Measurements from ENCODE around the gene RDX.

The RDX gene

GRCh38 chr11:110168033-110168803 lies 128.2 kb downstream of the RDX start:
- no peak for DNase-seq (ENCODE audit: low spot score)
- in situ Hi-C loops (cut with MboI; ENCODE audit: low pct_unique_long_range_greater_than_20kb, low sequenced_read_pairs, unreplicated experiment) = no loop called here

DNA sequence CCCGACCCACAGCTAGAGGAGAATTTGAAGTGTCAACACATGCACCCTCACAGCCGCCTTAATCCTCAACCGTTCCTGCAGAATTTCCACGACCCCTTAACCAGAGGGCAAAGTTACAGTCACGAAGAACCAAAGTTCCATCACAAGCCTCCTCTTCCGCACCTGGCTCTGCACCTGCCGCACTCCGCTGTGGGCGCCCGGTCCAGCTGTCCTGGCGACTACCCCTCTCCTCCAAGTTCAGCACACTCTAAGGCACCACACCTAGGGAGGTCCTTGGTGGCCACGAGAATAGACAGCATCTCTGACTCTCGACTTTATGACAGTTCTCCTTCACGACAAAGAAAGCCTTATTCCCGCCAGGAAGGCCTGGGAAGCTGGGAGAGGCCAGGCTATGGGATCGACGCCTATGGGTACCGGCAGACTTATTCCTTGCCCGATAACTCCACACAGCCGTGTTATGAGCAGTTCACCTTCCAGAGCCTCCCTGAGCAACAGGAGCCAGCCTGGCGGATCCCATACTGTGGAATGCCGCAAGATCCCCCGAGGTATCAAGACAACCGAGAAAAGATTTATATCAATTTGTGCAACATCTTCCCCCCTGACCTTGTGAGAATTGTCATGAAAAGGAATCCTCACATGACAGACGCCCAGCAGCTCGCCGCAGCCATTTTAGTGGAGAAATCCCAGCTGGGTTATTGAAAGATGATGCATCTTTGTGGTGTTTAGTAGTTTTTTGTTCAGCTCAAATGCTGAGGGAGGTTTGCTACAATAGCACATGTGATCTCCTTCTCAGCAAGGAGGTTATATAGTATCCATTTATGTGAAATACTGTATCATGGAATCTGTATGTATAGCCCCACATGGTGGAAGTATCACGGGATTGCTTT lies 131.1 kb downstream of the RDX start:
- no peak for DNase-seq (ENCODE audit: low spot score)
- TF ChIP-seq, protein P1, sequence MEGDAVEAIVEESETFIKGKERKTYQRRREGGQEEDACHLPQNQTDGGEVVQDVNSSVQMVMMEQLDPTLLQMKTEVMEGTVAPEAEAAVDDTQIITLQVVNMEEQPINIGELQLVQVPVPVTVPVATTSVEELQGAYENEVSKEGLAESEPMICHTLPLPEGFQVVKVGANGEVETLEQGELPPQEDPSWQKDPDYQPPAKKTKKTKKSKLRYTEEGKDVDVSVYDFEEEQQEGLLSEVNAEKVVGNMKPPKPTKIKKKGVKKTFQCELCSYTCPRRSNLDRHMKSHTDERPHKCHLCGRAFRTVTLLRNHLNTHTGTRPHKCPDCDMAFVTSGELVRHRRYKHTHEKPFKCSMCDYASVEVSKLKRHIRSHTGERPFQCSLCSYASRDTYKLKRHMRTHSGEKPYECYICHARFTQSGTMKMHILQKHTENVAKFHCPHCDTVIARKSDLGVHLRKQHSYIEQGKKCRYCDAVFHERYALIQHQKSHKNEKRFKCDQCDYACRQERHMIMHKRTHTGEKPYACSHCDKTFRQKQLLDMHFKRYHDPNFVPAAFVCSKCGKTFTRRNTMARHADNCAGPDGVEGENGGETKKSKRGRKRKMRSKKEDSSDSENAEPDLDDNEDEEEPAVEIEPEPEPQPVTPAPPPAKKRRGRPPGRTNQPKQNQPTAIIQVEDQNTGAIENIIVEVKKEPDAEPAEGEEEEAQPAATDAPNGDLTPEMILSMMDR (IDR thresholded peaks at IDR 0.05; ENCODE audit: extremely low read depth, insufficient read depth, missing control alignments) = no peak
- in situ Hi-C loops (cut with MboI; ENCODE audit: low pct_unique_long_range_greater_than_20kb, low sequenced_read_pairs, unreplicated experiment) = no loop called here

More at GRCh38 chr11:110168033-110168803, 128.2 kb downstream of the RDX start:
- TF ChIP-seq, protein P1 (IDR thresholded peaks at IDR 0.05; ENCODE audit: extremely low read depth, insufficient read depth, missing control alignments) = no peak

DNA sequence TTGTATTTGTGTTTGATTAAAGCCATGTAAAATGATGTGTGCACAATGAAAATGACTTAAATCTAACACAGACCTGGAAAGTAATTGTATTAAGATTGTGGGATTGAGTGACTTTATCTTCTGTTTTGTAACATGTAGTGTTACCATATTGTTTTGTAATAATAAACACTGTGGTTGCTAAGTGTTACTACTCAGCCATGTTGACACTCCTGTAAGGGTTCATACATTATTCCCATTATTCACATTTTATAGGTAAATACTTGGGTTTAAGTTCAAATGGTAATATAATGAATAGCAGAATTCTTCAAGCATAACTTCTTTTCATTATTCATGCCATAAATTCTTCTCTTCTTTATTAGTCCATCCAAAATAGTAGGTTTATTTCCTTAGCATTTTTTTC lies 134.2 kb downstream of the RDX start:
- TF ChIP-seq, protein P1 (IDR thresholded peaks at IDR 0.05; ENCODE audit: extremely low read depth, insufficient read depth, missing control alignments) = no peak
- no peak for DNase-seq (ENCODE audit: low spot score)
- in situ Hi-C loops (cut with MboI; ENCODE audit: low pct_unique_long_range_greater_than_20kb, low sequenced_read_pairs, unreplicated experiment) = no loop called here

- TF ChIP-seq, protein P1 (IDR thresholded peaks at IDR 0.05; ENCODE audit: extremely low read depth, insufficient read depth, missing control alignments) = no peak
- DNase-seq (ENCODE audit: low spot score) = no peak
- in situ Hi-C loops (cut with MboI; ENCODE audit: low pct_unique_long_range_greater_than_20kb, low sequenced_read_pairs, unreplicated experiment) = no loop called here
Observed at GRCh38 chr11:110161061-110161460, 135.4 kb downstream of the RDX start.

DNA sequence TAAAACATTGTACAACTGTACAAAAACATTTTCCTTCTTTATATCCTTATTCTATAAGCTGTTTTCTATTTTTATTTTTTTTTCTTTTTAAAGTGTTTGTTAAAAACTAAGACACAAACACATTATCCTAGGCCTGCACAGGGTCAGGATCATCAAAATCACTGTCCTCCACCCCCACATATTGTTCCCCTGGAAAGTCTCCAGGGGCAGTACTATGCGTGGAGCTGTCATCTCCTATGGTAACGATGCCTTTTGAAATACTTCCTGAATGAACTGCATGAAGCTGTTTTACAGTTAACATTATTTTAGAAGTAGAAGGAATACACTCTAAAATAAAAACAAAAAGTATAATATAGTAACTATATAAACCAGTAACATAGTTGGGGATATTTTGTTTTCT lies 136.0 kb downstream of the RDX start:
- TF ChIP-seq, protein P1 (IDR thresholded peaks at IDR 0.05; ENCODE audit: extremely low read depth, insufficient read depth, missing control alignments) = no peak

GRCh38 chr11:110160016-110160415 lies 136.4 kb downstream of the RDX start:
- in situ Hi-C loops (cut with MboI; ENCODE audit: low pct_unique_long_range_greater_than_20kb, low sequenced_read_pairs, unreplicated experiment) = no loop called here
- TF ChIP-seq, protein P1 (IDR thresholded peaks at IDR 0.05; ENCODE audit: extremely low read depth, insufficient read depth, missing control alignments) = no peak
- no peak for DNase-seq (ENCODE audit: low spot score)

More for the DNA sequence above, 136.0 kb downstream of the RDX start:
- DNase-seq (ENCODE audit: low spot score) = no peak
- in situ Hi-C loops (cut with MboI; ENCODE audit: low pct_unique_long_range_greater_than_20kb, low sequenced_read_pairs, unreplicated experiment) = no loop called here

Data from GM13977 (cell line).